Mesothelial cell of epicardium (in vitro differentiated cells): ENCODE data around the gene DTNA. TPM values are rescaled to one million over a fixed set of nuclear protein-coding genes. Genes with fewer than 3 reads are reported as not detected.
A peak's percentile ranks its signal among the peaks of the same experiment; 100 is the strongest.

ENCODE experiments used
- DNase-seq, 2 experiments: peaks; one replicate each; pipeline ENCODE4 v3.0.0; 2021; ENCODE audit warnings: low spot score in 2 of 2; ENCODE audit not compliant: unreplicated experiment in 2 of 2
- H3K27ac Mint-ChIP-seq: 2 replicates; pipeline ENCODE4 v1.8.0; 2021; ENCODE audit warnings: mixed read lengths
- H3K27me3 Mint-ChIP-seq: 2 replicates; pipeline ENCODE4 v1.8.0; 2021; ENCODE audit warnings: low read depth, mixed read lengths
- H3K36me3 Mint-ChIP-seq: 2 replicates; pipeline ENCODE4 v1.8.0; 2021; ENCODE audit warnings: mixed read lengths
- H3K4me1 Mint-ChIP-seq: 2 replicates; pipeline ENCODE4 v1.8.0; 2021; ENCODE audit warnings: mixed read lengths
- H3K4me3 Mint-ChIP-seq: 2 replicates; pipeline ENCODE4 v1.8.0; 2021; ENCODE audit warnings: mild to moderate bottlenecking, moderate library complexity, mixed read lengths
- H3K9me3 Mint-ChIP-seq: 2 replicates; pipeline ENCODE4 v1.8.0; 2021; ENCODE audit warnings: mixed read lengths
- total RNA-seq: library from RNA; stranded (reverse); gene quantifications from 3 replicates; pipeline ENCODE4 v1.2.1, GENCODE V29; 2021
- TF ChIP-seq, protein P1 (sequence below): fragments of 200-600 bp; sonication (generic); IDR thresholded peaks from one replicate; pipeline ENCODE4 v1.5.0; 2021; ENCODE audit warnings: antibody characterized with exemption; ENCODE audit not compliant: unreplicated experiment

Gene DTNA
- total RNA-seq, 1 donor from 2014 or later = 10.1 TPM

- H3K36me3 Mint-ChIP-seq = no peaks in the 10 kb centered on the region
- H3K27me3 Mint-ChIP-seq = no peaks in the 10 kb centered on the region
- DNase-seq = peak in 1 of 2 experiments; percentile 59
- H3K27ac Mint-ChIP-seq = peak overlapping the region; percentile 23
- H3K4me1 Mint-ChIP-seq = peaks cover 30% of the 10 kb centered on the region
- TF ChIP-seq, protein P1, sequence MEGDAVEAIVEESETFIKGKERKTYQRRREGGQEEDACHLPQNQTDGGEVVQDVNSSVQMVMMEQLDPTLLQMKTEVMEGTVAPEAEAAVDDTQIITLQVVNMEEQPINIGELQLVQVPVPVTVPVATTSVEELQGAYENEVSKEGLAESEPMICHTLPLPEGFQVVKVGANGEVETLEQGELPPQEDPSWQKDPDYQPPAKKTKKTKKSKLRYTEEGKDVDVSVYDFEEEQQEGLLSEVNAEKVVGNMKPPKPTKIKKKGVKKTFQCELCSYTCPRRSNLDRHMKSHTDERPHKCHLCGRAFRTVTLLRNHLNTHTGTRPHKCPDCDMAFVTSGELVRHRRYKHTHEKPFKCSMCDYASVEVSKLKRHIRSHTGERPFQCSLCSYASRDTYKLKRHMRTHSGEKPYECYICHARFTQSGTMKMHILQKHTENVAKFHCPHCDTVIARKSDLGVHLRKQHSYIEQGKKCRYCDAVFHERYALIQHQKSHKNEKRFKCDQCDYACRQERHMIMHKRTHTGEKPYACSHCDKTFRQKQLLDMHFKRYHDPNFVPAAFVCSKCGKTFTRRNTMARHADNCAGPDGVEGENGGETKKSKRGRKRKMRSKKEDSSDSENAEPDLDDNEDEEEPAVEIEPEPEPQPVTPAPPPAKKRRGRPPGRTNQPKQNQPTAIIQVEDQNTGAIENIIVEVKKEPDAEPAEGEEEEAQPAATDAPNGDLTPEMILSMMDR = no peak
- H3K9me3 Mint-ChIP-seq = peaks cover 4% of the 10 kb centered on the region
- no peak overlapping the region for H3K4me3 Mint-ChIP-seq
These were observed 64.1 kb downstream of the DTNA start for GRCh38 chr18:34773961-34774766.

DNA sequence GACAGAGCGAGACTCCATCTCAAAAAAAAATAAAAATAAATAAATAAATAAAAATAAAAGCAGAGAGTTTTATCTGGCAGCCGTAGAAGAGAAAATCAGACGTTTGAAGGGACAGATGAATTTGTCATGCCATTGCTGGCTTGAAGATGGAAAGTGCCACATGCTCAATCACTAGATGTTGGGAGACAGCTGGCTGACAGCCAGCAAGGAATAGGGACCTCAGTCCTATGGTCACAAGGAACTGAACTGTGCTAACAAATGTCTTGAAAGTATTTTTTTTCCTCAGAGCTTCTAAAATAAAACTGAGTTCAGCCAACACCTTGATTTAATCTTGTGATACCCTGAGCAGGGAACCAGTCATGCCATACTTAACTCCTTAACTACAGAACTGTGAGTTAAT, 65.4 kb downstream of the DTNA start:
- H3K36me3 Mint-ChIP-seq = no peaks in the 10 kb centered on the region
- TF ChIP-seq, protein P1 = no peak
- H3K9me3 Mint-ChIP-seq = peaks cover 4% of the 10 kb centered on the region
- H3K4me3 Mint-ChIP-seq = no peak overlapping the region
- peaks cover 29% of the 10 kb centered on the region for H3K4me1 Mint-ChIP-seq
- no peak for DNase-seq
- H3K27me3 Mint-ChIP-seq = no peaks in the 10 kb centered on the region
- no peak overlapping the region for H3K27ac Mint-ChIP-seq

DNA sequence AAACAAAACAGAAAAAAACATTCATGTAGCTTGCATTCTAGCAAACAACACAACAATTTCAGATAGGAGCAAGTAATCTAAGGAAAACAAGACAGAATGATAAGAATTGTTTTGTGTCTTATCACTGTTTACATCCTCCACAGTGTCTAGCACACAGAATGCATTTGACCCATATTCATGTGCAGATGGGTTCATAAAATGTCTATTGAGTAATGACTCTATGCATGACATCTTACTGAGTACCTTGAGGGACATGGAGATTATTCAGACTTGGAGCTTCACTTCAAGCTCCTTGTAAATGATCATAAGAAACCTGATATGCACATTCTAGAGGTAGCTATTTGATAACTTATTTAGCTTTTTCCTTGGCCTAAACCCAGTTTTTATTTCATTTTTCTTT, 69.0 kb downstream of the DTNA start:
- H3K4me3 Mint-ChIP-seq = no peak overlapping the region
- DNase-seq = no peak
- no peaks in the 10 kb centered on the region for H3K36me3 Mint-ChIP-seq
- peaks cover 4% of the 10 kb centered on the region for H3K9me3 Mint-ChIP-seq
- H3K27me3 Mint-ChIP-seq = no peaks in the 10 kb centered on the region
- TF ChIP-seq, protein P1 = no peak
- H3K4me1 Mint-ChIP-seq = peaks cover 12% of the 10 kb centered on the region
- H3K27ac Mint-ChIP-seq = no peak overlapping the region

GRCh38 chr18:34780856-34781255, 70.8 kb downstream of the DTNA start:
- TF ChIP-seq, protein P1 = no peak
- Mint-ChIP-seq H3K4me3 (no peak overlapping the region), H3K27me3 (no peaks in the 10 kb centered on the region), H3K4me1 (no peaks in the 10 kb centered on the region), H3K9me3 (peaks cover 4% of the 10 kb centered on the region), H3K36me3 (no peaks in the 10 kb centered on the region), H3K27ac (no peak overlapping the region)
- no peak for DNase-seq

- H3K4me1 Mint-ChIP-seq = no peaks in the 10 kb centered on the region
- H3K36me3 Mint-ChIP-seq = no peaks in the 10 kb centered on the region
- H3K27ac Mint-ChIP-seq = no peak overlapping the region
- H3K9me3 Mint-ChIP-seq = no peaks in the 10 kb centered on the region
- TF ChIP-seq, protein P1 = no peak
- H3K27me3 Mint-ChIP-seq = no peaks in the 10 kb centered on the region
- DNase-seq = no peak
- H3K4me3 Mint-ChIP-seq = no peak overlapping the region
These were observed 73.4 kb downstream of the DTNA start for GRCh38 chr18:34783501-34783900.
